Heart right ventricle (tissue), 16 donors: Measurements from ENCODE around the gene PPM1N. TPM values are rescaled to one million over a fixed set of nuclear protein-coding genes. Genes with fewer than 3 reads are reported as not detected.

ENCODE experiments used
- ATAC-seq, 8 donors: fragments of 200-7000 bp; cut with Tn5 transposase; one replicate each; pipeline ENCODE4 v1.9.1; 2020; ENCODE audit warnings: mild to moderate bottlenecking in 8 of 8, moderate library complexity in 8 of 8, moderate number of reproducible peaks in 1 of 8
- DNase-seq, 2 donors: peaks; one replicate each; pipeline ENCODE4 v3.0.0-alpha.2; 2020
- H3K27ac ChIP-seq, 10 donors: fragments of 200-600 bp; sonication (generic) in 2 of 10; one replicate each; pipeline versions ENCODE4 v1.5.0 to v1.8.0; 2020 to 2022; ENCODE audit warnings: mild to moderate bottlenecking in 3 of 10
- H3K27me3 ChIP-seq, 7 donors: fragments of 200-600 bp; one replicate each; pipeline ENCODE4 v1.8.0; 2021 to 2022; ENCODE audit warnings: mild to moderate bottlenecking in 2 of 7
- H3K36me3 ChIP-seq, 9 donors: fragments of 200-600 bp; sonication (generic) in 1 of 9; one replicate each; pipeline versions ENCODE4 v1.5.0 to v1.8.0; 2020 to 2022; ENCODE audit warnings: mild to moderate bottlenecking in 2 of 9
- H3K4me1 ChIP-seq, 9 donors: fragments of 200-600 bp; sonication (generic) in 1 of 9; one replicate each; pipeline versions ENCODE4 v1.5.0 to v1.8.0; 2020 to 2022; ENCODE audit warnings: mild to moderate bottlenecking in 4 of 9
- H3K4me3 ChIP-seq, 10 donors: fragments of 200-600 bp; sonication (generic) in 2 of 10; one replicate each; pipeline versions ENCODE4 v1.5.0 to v1.8.0; 2020 to 2022; ENCODE audit warnings: mild to moderate bottlenecking in 7 of 10, moderate library complexity in 2 of 10
- H3K9me3 ChIP-seq, 11 donors: fragments of 200-600 bp in 10 of 11; sonication (generic) in 2 of 11; one replicate each; pipeline versions ENCODE4 v1.5.0 to v1.8.0; 2013 to 2022; ENCODE audit warnings: mild to moderate bottlenecking in 2 of 11, control low read depth in 1 of 11, moderate library complexity in 1 of 11
- CTCF ChIP-seq, 9 donors: fragments of 200-600 bp; sonication (generic) in 2 of 9; IDR thresholded peaks; one replicate each; pipeline versions ENCODE4 v1.5.0 to v1.8.0; 2021 to 2022; ENCODE audit warnings: antibody characterized with exemption in 9 of 9, mild to moderate bottlenecking in 5 of 9, moderate library complexity in 1 of 9
- WGBS, 2 donors: extraction: QIAGEN DNeasy Blood & Tissue Kit; methylation state at CpG; one replicate each; pipeline ENCODE4 v1.1.7; 2013; ENCODE audit warnings: inconsistent platforms in 1 of 2; 5-methylcytosine and 5-hydroxymethylcytosine counted together
- intact Hi-C, 10 donors: fragments of 100-400 bp; cut with DNase I; formaldehyde crosslinking; loops; one replicate each; pipeline versions ENCODE4 v1.11.1 to v1.14.2; 2022
- polyA plus RNA-seq, 2 donors: library from polyadenylated mRNA; stranded (reverse); fragments of 200-250 nt; gene quantifications; one replicate each; pipeline ENCODE4 v1.2.3, GENCODE V29; 2013
- total RNA-seq, 10 donors: library from RNA; stranded (reverse); fragmentation: NEBNext Ultra II Directional in 3 of 10; extraction: Animal tissue kit (Norgen Biotek cat#: 25700) in 3 of 10; gene quantifications; one replicate each; pipeline versions ENCODE4 v1.2.1 to v1.2.4, GENCODE V29; 2021 to 2023
- donor health status: Arrhythmogenic right ventricular cardiomyopathy.
- donor health status: ischemic (EF 13 %, LVEDD 7.1; RV severe dilation, severe dysfunction).
- donor health status: healthy with polysubstance abuse.
- donor health status: DM: no; HTN: yes; CAD: no.
- donor health status: DM: no; HTN: no; CAD: no.
- donor health status: ischemic (EF 25% LVEDD 6.9; RV normal size, moderate dysfunction).
- donor health status: ischemic (EF 25% LVEDD 5.7; RV mildly dilated, moderate dysfunction).
- donor health status: healthy.
- donor health status: DM: yes; HTN: yes; CAD: no.
- donor health status: Ischemic cardiomyopathy.
- donor health status: ischemic (EF 35%, LVEDD 5.7; RV mildly dilated, moderate dysfunction).
- donor health status: nonischemic (EF 11% LVEDD 7.7; RV severe dilation, severe dysfunction).
- donor health status: DM: yes; HTN: yes; CAD: no.
- donor health status: PGD.
- donor health status: ischemic (EF 29% LVEDD 5.4; RV normal size, mild dysfunction).
- donor health status: nonischemic (EF 23%, LVEDD 6.1; RV moderate dilation, normal function).

Gene PPM1N
- total and polyA plus RNA-seq, 12 donors: 0.32 to 3.6 (median 0.57) TPM; not detected in 5

- Histone ChIP-seq H3K27me3 (peaks cover 0 to 7% (median 0%) of the 10 kb centered on the region in 7 donors), H3K36me3 (peaks cover 0 to 61% (median 14%) of the 10 kb centered on the region in 9 donors), H3K27ac (no peak overlapping the region), H3K4me1 (peaks cover 6 to 58% (median 21%) of the 10 kb centered on the region in 9 donors), H3K4me3 (no peak overlapping the region), H3K9me3 (peaks cover 0 to 9% (median 0%) of the 10 kb centered on the region in 11 donors)
- 92 to 96% methylated on average over 4 of the region's 4 CpGs for WGBS, 2 donors
- intact Hi-C loops: loop anchor here in 2 of 10 donors (5.0 kb wide), 2 partner anchors 35 to 40 kb away; no protein-coding TSS in a partner anchor
- no peak for DNase-seq
- TF ChIP-seq CTCF (IDR thresholded peaks at IDR 0.05): no peak
- ATAC-seq: no peak
These were observed 28.7 kb downstream of the PPM1N start for GRCh38 chr19:45526971-45527370.

GRCh38 chr19:45527731-45528130 is 29.5 kb downstream of the PPM1N start:
- H3K4me1 ChIP-seq: peaks cover 6 to 50% (median 21%) of the 10 kb centered on the region in 9 donors
- H3K36me3 ChIP-seq: peaks cover 0 to 54% (median 14%) of the 10 kb centered on the region in 9 donors
- 66 to 70% methylated on average over 15 of the region's 15 CpGs for WGBS, 2 donors
- ATAC-seq (peak in 1 of 8 donors; percentile 11), DNase-seq (no peak)
- H3K4me3 ChIP-seq: no peak overlapping the region
- intact Hi-C loops: loop anchor here in 2 of 10 donors (5.0 kb wide), 2 partner anchors 35 to 40 kb away; no protein-coding TSS in a partner anchor
- peaks cover 0 to 9% (median 0%) of the 10 kb centered on the region in 11 donors for H3K9me3 ChIP-seq
- TF ChIP-seq CTCF (IDR thresholded peaks at IDR 0.05): no peak
- peak overlapping the region in 3 of 10 donors; percentile 4 to 60 (median 22) for H3K27ac ChIP-seq
- H3K27me3 ChIP-seq: peaks cover 0 to 7% (median 0%) of the 10 kb centered on the region in 7 donors

GRCh38 chr19:45528149-45528743 is 30.0 kb downstream of the PPM1N start:
- no peak for DNase-seq
- TF ChIP-seq CTCF (IDR thresholded peaks at IDR 0.05): no peak
- peaks cover 0 to 9% (median 0%) of the 10 kb centered on the region in 11 donors for H3K9me3 ChIP-seq
- H3K36me3 ChIP-seq: peaks cover 0 to 49% (median 14%) of the 10 kb centered on the region in 9 donors
- peak overlapping the region in 1 of 10 donors; percentile 21 for H3K4me3 ChIP-seq
- H3K27me3 ChIP-seq: peaks cover 0 to 7% (median 0%) of the 10 kb centered on the region in 7 donors
- ATAC-seq: peak in 3 of 8 donors; percentile 3 to 5 (median 3)
- H3K27ac ChIP-seq: peak overlapping the region in 3 of 10 donors; percentile 4 to 60 (median 22)
- H3K4me1 ChIP-seq: peaks cover 6 to 47% (median 21%) of the 10 kb centered on the region in 9 donors
- 31 to 39% methylated on average over 17 of the region's 17 CpGs for WGBS, 2 donors
- intact Hi-C loops: loop anchor here in 2 of 10 donors (5.0 kb wide), 2 partner anchors 34 to 39 kb away; no protein-coding TSS in a partner anchor

GRCh38 chr19:45528744-45529419 is 30.6 kb downstream of the PPM1N start:
- Histone ChIP-seq H3K36me3 (peaks cover 0 to 42% (median 14%) of the 10 kb centered on the region in 9 donors), H3K4me1 (peaks cover 6 to 43% (median 21%) of the 10 kb centered on the region in 9 donors), H3K4me3 (peak overlapping the region in 8 of 10 donors; percentile 13 to 38 (median 25)), H3K9me3 (peaks cover 0 to 9% (median 0%) of the 10 kb centered on the region in 11 donors), H3K27ac (peak overlapping the region in 2 of 10 donors; percentile 6 to 60), H3K27me3 (peaks cover 0 to 7% (median 0%) of the 10 kb centered on the region in 7 donors)
- 8 to 10% methylated on average over 49 of the region's 49 CpGs for WGBS, 2 donors
- ATAC-seq (peak in 5 of 8 donors; percentile 6 to 43 (median 24)), DNase-seq (no peak)
- TF ChIP-seq CTCF (IDR thresholded peaks at IDR 0.05): peak in 2 of 9 donors; percentile 17 to 23
- intact Hi-C loops: loop anchor here in 2 of 10 donors (5.0 kb wide), 2 partner anchors 33 to 38 kb away; no protein-coding TSS in a partner anchor
